Neural progenitor cell (in vitro differentiated cells): ENCODE measurements around the gene SPEF2.

Experiments
- EZH2 ChIP-seq: fragments of 200-600 bp; sonication (generic); IDR thresholded peaks from 2 replicates; pipeline ENCODE4 v1.6.1; 2017; ENCODE audit warnings: antibody characterized with exemption, mild to moderate bottlenecking, moderate library complexity
- TF ChIP-seq, protein P1 (sequence below): fragments of 200-600 bp; sonication (generic); IDR thresholded peaks from 2 replicates; pipeline ENCODE4 v1.5.1; 2017; ENCODE audit warnings: antibody characterized with exemption, mild to moderate bottlenecking

DNA sequence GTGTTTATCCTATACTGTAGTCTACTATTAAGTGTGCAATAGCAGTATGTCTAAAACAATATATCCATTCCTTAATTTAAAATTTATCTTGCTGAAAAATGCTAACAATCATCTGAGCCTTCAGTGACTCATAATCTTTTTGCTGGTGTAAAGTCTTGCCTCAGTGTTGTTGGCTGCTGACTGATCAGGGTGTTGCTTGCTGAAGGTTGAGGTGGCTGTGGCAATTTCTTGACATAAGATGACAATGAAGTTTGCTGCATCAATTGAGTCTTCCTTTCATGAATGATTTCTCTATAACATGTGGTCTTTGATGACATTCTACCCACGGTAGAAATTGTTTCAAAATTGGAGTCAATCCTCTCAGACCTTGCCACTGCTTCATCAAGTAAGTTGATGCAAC is 24.3 kb upstream of the SPEF2 start:
- TF ChIP-seq, protein P1, sequence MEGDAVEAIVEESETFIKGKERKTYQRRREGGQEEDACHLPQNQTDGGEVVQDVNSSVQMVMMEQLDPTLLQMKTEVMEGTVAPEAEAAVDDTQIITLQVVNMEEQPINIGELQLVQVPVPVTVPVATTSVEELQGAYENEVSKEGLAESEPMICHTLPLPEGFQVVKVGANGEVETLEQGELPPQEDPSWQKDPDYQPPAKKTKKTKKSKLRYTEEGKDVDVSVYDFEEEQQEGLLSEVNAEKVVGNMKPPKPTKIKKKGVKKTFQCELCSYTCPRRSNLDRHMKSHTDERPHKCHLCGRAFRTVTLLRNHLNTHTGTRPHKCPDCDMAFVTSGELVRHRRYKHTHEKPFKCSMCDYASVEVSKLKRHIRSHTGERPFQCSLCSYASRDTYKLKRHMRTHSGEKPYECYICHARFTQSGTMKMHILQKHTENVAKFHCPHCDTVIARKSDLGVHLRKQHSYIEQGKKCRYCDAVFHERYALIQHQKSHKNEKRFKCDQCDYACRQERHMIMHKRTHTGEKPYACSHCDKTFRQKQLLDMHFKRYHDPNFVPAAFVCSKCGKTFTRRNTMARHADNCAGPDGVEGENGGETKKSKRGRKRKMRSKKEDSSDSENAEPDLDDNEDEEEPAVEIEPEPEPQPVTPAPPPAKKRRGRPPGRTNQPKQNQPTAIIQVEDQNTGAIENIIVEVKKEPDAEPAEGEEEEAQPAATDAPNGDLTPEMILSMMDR, result no peak
- TF ChIP-seq EZH2, result no peak
